K562 (cell line): Measurements from ENCODE around the gene ENTPD8. TPM values are rescaled to one million over a fixed set of nuclear protein-coding genes. Genes with fewer than 3 reads are reported as not detected.

Experiments
- ATF4 ChIP-seq: fragments of 450-650 bp; formaldehyde crosslinking; IDR thresholded peaks from 2 replicates; pipeline ENCODE4 v1.4.0; 2022; ENCODE audit warnings: mild to moderate bottlenecking, moderate library complexity
- ATF6 ChIP-seq: sonication (generic); formaldehyde crosslinking; IDR thresholded peaks from 2 replicates; pipeline ENCODE4 v1.4.0; 2020; ENCODE audit warnings: mild to moderate bottlenecking, missing genetic modification reagents
- CC2D1A ChIP-seq: fragments of 450-650 bp; IDR thresholded peaks from 2 replicates; pipeline ENCODE4 v1.6.1; 2017; ENCODE audit warnings: mild to moderate bottlenecking
- CLOCK ChIP-seq: fragments of 250-450 bp; sonication (Bioruptor Pico); IDR thresholded peaks from 2 replicates; pipeline ENCODE4 v1.4.0; 2020; ENCODE audit warnings: mild to moderate bottlenecking, moderate library complexity, borderline replicate concordance
- FOXK2 ChIP-seq, 2 experiments: fragments of 450-650 bp; IDR thresholded peaks in 1 of 2; conservative IDR thresholded peaks in 1 of 2; 2 replicates each; pipeline ENCODE4 v1.6.1; 2016; ENCODE audit warnings: low read depth in 2 of 2, mild to moderate bottlenecking in 1 of 2
- HDAC8 ChIP-seq: fragments of 450-650 bp; IDR thresholded peaks from 2 replicates; pipeline ENCODE4 v1.6.1; 2016; ENCODE audit warnings: mild to moderate bottlenecking, missing genetic modification characterization, moderate library complexity, missing compliant biosample characterization
- NCOA1 ChIP-seq: fragments of 450-650 bp; IDR thresholded peaks from 2 replicates; pipeline ENCODE4 v1.6.1; 2016; ENCODE audit warnings: low read depth
- POLR2H ChIP-seq: IDR thresholded peaks from 2 replicates; pipeline ENCODE4 v1.6.1; 2016; ENCODE audit warnings: missing genetic modification characterization, low read depth, mild to moderate bottlenecking, control low read depth, missing compliant biosample characterization, moderate library complexity
- ZNF12 ChIP-seq: sonication (generic); formaldehyde crosslinking; IDR thresholded peaks from 2 replicates; pipeline ENCODE4 v1.4.0; 2020; ENCODE audit warnings: mild to moderate bottlenecking, missing genetic modification reagents
- ZNF232 ChIP-seq: sonication (generic); formaldehyde crosslinking; IDR thresholded peaks from 2 replicates; pipeline ENCODE4 v1.8.0; 2022; ENCODE audit warnings: mild to moderate bottlenecking, missing genetic modification reagents
- polyA plus RNA-seq, 8 experiments: library from polyadenylated mRNA; depleted of rRNA in 4 of 8; stranded (reverse) in 5 of 8; unstranded in 3 of 8; fragments of >200 nt; fragmentation: Nextera tagmentation in 2 of 8; fragmentation: Illumina TruSeq in 1 of 8; extraction: Ambion mirVana in 2 of 8; extraction: Trizol in 1 of 8; gene quantifications; 2 replicates each; pipeline versions ENCODE4 v1.2.1 to v1.2.3, GENCODE V29; 2011 to 2014; ENCODE audit warnings: inconsistent platforms in 1 of 8, missing spikeins in 1 of 8
- total RNA-seq, 7 experiments: library from RNA; depleted of rRNA in 6 of 7; stranded (reverse); fragments of >200 nt in 6 of 7; fragmentation: Illumina TruSeq in 2 of 7; extraction: Trizol in 2 of 7; gene quantifications; 2 replicates each; pipeline versions ENCODE4 v1.2.1 to v1.2.3, GENCODE V29; 2011 to 2021; ENCODE audit warnings: low replicate concordance in 1 of 7
- TF ChIP-seq, protein P1 (sequence below): fragments of 200-800 bp; sonication (Bioruptor generic); IDR thresholded peaks from 2 replicates; pipeline ENCODE4 v1.6.1; 2016; ENCODE audit warnings: missing genetic modification characterization, missing compliant biosample characterization
- TF ChIP-seq, protein P2 (sequence below): fragments of 450-650 bp; IDR thresholded peaks from 2 replicates; pipeline ENCODE4 v1.6.1; 2016; ENCODE audit warnings: mild to moderate bottlenecking

The ENTPD8 gene
- total and polyA plus RNA-seq, 9 of the 15 experiments (the other 6 are each of a cell fraction or from before 2014, with no cell fraction given), result 0.06 to 0.27 (median 0.19) TPM; not detected in 5

DNA sequence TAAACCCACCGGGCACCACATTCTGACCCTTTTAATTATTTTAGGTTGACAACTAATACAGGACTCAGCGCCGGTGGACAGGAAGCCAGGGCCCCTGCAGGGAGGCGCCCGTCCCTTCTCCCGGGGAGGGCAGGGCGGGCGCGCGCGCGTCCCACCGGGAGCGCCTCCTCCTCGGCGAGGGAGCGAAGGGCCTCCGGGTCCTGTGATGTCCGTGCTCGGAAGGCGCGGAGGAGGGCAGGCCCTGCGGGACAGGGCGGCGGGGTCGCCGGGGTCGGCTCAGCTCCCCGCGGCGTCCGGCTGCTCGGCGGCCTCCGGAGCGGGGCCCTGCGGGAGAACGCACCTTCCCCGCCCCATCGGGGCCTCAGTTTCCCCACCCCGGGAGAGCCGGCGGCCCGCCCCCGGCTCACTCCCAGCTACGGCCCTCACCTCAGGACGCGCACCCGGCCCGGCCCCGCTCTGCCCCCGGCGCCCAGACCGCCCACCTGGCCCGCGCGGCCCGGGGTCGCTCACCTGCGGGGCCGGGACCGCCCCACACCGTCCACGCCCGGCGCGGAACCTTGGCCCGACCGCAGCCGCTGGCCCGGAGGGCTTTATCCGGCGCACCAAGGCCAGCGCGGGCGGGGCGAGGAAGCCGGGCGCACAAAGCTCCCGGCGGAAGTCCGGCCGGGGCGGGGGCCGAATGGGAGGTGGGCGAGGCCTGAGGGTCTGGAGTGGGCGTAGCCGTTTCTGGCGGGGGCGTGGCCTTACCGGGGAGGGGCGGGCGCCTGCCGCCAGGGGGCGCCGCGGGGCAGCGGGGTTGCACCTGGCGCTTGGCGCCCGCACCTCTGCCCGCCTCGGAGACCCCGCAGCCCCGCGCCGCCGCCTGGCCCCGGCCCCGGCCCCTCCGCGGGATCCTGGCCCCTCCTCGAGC, 18.3 kb downstream of the ENTPD8 start, which contains the start of the genes EXD3 and NOXA1 (continued):
- TF ChIP-seq POLR2H (tag), result no peak
- TF ChIP-seq CLOCK, result no peak
- TF ChIP-seq ATF4, result no peak
- peak; percentile 91 for TF ChIP-seq NCOA1
- no peak for TF ChIP-seq ATF6 (CRISPR knock-in tag)
- TF ChIP-seq CC2D1A, result no peak
- TF ChIP-seq FOXK2 (conservative IDR thresholded peaks at IDR 0.05 in 1 of 2, IDR thresholded peaks at IDR 0.05 in 1 of 2; ENCODE audit: low read depth in 2 of 2), result no peak
- TF ChIP-seq, protein P1, sequence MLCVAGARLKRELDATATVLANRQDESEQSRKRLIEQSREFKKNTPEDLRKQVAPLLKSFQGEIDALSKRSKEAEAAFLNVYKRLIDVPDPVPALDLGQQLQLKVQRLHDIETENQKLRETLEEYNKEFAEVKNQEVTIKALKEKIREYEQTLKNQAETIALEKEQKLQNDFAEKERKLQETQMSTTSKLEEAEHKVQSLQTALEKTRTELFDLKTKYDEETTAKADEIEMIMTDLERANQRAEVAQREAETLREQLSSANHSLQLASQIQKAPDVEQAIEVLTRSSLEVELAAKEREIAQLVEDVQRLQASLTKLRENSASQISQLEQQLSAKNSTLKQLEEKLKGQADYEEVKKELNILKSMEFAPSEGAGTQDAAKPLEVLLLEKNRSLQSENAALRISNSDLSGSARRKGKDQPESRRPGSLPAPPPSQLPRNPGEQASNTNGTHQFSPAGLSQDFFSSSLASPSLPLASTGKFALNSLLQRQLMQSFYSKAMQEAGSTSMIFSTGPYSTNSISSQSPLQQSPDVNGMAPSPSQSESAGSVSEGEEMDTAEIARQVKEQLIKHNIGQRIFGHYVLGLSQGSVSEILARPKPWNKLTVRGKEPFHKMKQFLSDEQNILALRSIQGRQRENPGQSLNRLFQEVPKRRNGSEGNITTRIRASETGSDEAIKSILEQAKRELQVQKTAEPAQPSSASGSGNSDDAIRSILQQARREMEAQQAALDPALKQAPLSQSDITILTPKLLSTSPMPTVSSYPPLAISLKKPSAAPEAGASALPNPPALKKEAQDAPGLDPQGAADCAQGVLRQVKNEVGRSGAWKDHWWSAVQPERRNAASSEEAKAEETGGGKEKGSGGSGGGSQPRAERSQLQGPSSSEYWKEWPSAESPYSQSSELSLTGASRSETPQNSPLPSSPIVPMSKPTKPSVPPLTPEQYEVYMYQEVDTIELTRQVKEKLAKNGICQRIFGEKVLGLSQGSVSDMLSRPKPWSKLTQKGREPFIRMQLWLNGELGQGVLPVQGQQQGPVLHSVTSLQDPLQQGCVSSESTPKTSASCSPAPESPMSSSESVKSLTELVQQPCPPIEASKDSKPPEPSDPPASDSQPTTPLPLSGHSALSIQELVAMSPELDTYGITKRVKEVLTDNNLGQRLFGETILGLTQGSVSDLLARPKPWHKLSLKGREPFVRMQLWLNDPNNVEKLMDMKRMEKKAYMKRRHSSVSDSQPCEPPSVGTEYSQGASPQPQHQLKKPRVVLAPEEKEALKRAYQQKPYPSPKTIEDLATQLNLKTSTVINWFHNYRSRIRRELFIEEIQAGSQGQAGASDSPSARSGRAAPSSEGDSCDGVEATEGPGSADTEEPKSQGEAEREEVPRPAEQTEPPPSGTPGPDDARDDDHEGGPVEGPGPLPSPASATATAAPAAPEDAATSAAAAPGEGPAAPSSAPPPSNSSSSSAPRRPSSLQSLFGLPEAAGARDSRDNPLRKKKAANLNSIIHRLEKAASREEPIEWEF (CRISPR knock-in tag), result no peak
- TF ChIP-seq ZNF12 (CRISPR knock-in tag), result no peak
- no peak for TF ChIP-seq HDAC8
- TF ChIP-seq ZNF232 (CRISPR knock-in tag), result no peak
- TF ChIP-seq, protein P2, sequence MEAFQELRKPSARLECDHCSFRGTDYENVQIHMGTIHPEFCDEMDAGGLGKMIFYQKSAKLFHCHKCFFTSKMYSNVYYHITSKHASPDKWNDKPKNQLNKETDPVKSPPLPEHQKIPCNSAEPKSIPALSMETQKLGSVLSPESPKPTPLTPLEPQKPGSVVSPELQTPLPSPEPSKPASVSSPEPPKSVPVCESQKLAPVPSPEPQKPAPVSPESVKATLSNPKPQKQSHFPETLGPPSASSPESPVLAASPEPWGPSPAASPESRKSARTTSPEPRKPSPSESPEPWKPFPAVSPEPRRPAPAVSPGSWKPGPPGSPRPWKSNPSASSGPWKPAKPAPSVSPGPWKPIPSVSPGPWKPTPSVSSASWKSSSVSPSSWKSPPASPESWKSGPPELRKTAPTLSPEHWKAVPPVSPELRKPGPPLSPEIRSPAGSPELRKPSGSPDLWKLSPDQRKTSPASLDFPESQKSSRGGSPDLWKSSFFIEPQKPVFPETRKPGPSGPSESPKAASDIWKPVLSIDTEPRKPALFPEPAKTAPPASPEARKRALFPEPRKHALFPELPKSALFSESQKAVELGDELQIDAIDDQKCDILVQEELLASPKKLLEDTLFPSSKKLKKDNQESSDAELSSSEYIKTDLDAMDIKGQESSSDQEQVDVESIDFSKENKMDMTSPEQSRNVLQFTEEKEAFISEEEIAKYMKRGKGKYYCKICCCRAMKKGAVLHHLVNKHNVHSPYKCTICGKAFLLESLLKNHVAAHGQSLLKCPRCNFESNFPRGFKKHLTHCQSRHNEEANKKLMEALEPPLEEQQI, result no peak
